Activated T-cell treated with anti-CD3 and anti-CD28 coated beads, Interleukin-2, amount 50 U/mL, for 24 hours (primary cell): ENCODE measurements around the gene CPNE7.

Experiments used
- DNase-seq: peaks from one replicate; pipeline ENCODE4 v3.0.0-alpha.2; 2020
- H3K27ac Mint-ChIP-seq: 2 replicates; pipeline ENCODE4 v1.8.0; 2020; ENCODE audit warnings: mild to moderate bottlenecking, mixed read lengths
- H3K27me3 Mint-ChIP-seq: 2 replicates; pipeline ENCODE4 v1.8.0; 2020; ENCODE audit warnings: mixed read lengths
- H3K36me3 Mint-ChIP-seq: 2 replicates; pipeline ENCODE4 v1.8.0; 2020; ENCODE audit warnings: low read depth, mixed read lengths
- H3K4me1 Mint-ChIP-seq: 2 replicates; pipeline ENCODE4 v1.8.0; 2020; ENCODE audit warnings: low read depth, mixed read lengths
- H3K4me3 Mint-ChIP-seq: 2 replicates; pipeline ENCODE4 v1.8.0; 2020; ENCODE audit warnings: mild to moderate bottlenecking, moderate library complexity, mixed read lengths
- H3K9me3 Mint-ChIP-seq: 2 replicates; pipeline ENCODE4 v1.8.0; 2020; ENCODE audit warnings: mixed read lengths

The CPNE7 gene

GRCh38 chr16:89575247-89576152 lies at the start of gene CPNE7:
Gene CPNE7, plus strand, starts transcription at chr16:89575758. Its CDS starts 140 bp downstream, at chr16:89575898.
- Mint-ChIP-seq H3K4me3 (peak within 1 kb of the TSS; percentile 48), H3K4me1 (peaks cover 11% of the 10 kb centered on the region), H3K9me3 (no peaks in the 10 kb centered on the region), H3K27ac (peak within 1 kb of the TSS; percentile 57), H3K36me3 (peaks cover 3% of the 10 kb centered on the region), H3K27me3 (peaks cover 29% of the 10 kb centered on the region)
- DNase-seq = peak; percentile 62

- peaks cover 8% of the 10 kb centered on the region for H3K4me1 Mint-ChIP-seq
- H3K27me3 Mint-ChIP-seq = no peaks in the 10 kb centered on the region
- peaks cover 97% of the 10 kb centered on the region for H3K36me3 Mint-ChIP-seq
- no peak for DNase-seq
- no peak overlapping the region for H3K4me3 Mint-ChIP-seq
- H3K9me3 Mint-ChIP-seq = no peaks in the 10 kb centered on the region
- no peak overlapping the region for H3K27ac Mint-ChIP-seq
Observed at GRCh38 chr16:89529097-89529496, 46.5 kb upstream of the CPNE7 start.

- Mint-ChIP-seq H3K27ac (no peak overlapping the region), H3K4me1 (peaks cover 22% of the 10 kb centered on the region), H3K36me3 (peaks cover 96% of the 10 kb centered on the region), H3K4me3 (no peak overlapping the region), H3K9me3 (no peaks in the 10 kb centered on the region), H3K27me3 (no peaks in the 10 kb centered on the region)
- DNase-seq = no peak
Observed at GRCh38 chr16:89530401-89531381, 44.9 kb upstream of the CPNE7 start.

GRCh38 chr16:89531821-89532526 lies 43.6 kb upstream of the CPNE7 start:
- DNase-seq = no peak
- H3K36me3 Mint-ChIP-seq = peaks cover 91% of the 10 kb centered on the region
- H3K4me1 Mint-ChIP-seq = peaks cover 22% of the 10 kb centered on the region
- no peaks in the 10 kb centered on the region for H3K27me3 Mint-ChIP-seq
- no peaks in the 10 kb centered on the region for H3K9me3 Mint-ChIP-seq
- no peak overlapping the region for H3K4me3 Mint-ChIP-seq
- no peak overlapping the region for H3K27ac Mint-ChIP-seq

GRCh38 chr16:89534252-89534756 lies 41.3 kb upstream of the CPNE7 start:
- peak overlapping the region; percentile 65 for H3K27ac Mint-ChIP-seq
- no peak for DNase-seq
- H3K4me3 Mint-ChIP-seq = no peak overlapping the region
- no peaks in the 10 kb centered on the region for H3K27me3 Mint-ChIP-seq
- peaks cover 22% of the 10 kb centered on the region for H3K4me1 Mint-ChIP-seq
- peaks cover 85% of the 10 kb centered on the region for H3K36me3 Mint-ChIP-seq
- H3K9me3 Mint-ChIP-seq = no peaks in the 10 kb centered on the region

GRCh38 chr16:89536371-89536770 lies 39.2 kb upstream of the CPNE7 start:
- H3K4me3 Mint-ChIP-seq = no peak overlapping the region
- H3K4me1 Mint-ChIP-seq = peaks cover 22% of the 10 kb centered on the region
- DNase-seq = no peak
- H3K27me3 Mint-ChIP-seq = no peaks in the 10 kb centered on the region
- no peak overlapping the region for H3K27ac Mint-ChIP-seq
- peaks cover 80% of the 10 kb centered on the region for H3K36me3 Mint-ChIP-seq
- no peaks in the 10 kb centered on the region for H3K9me3 Mint-ChIP-seq

GRCh38 chr16:89536886-89537548 lies 38.5 kb upstream of the CPNE7 start:
- peaks cover 79% of the 10 kb centered on the region for H3K36me3 Mint-ChIP-seq
- no peaks in the 10 kb centered on the region for H3K27me3 Mint-ChIP-seq
- no peak overlapping the region for H3K4me3 Mint-ChIP-seq
- H3K27ac Mint-ChIP-seq = no peak overlapping the region
- H3K9me3 Mint-ChIP-seq = no peaks in the 10 kb centered on the region
- DNase-seq = no peak
- H3K4me1 Mint-ChIP-seq = peaks cover 22% of the 10 kb centered on the region

GRCh38 chr16:89537549-89537925 lies 38.0 kb upstream of the CPNE7 start:
- Mint-ChIP-seq H3K27ac (no peak overlapping the region), H3K36me3 (peaks cover 79% of the 10 kb centered on the region)

GRCh38 chr16:89538286-89538685 lies 37.3 kb upstream of the CPNE7 start:
- H3K27me3 Mint-ChIP-seq = no peaks in the 10 kb centered on the region
- peaks cover 77% of the 10 kb centered on the region for H3K36me3 Mint-ChIP-seq
- peaks cover 22% of the 10 kb centered on the region for H3K4me1 Mint-ChIP-seq
- no peak for DNase-seq
- H3K9me3 Mint-ChIP-seq = no peaks in the 10 kb centered on the region
- no peak overlapping the region for H3K4me3 Mint-ChIP-seq
- H3K27ac Mint-ChIP-seq = no peak overlapping the region

More at GRCh38 chr16:89537549-89537925, 38.0 kb upstream of the CPNE7 start:
- H3K4me1 Mint-ChIP-seq = peaks cover 22% of the 10 kb centered on the region
- no peak overlapping the region for H3K4me3 Mint-ChIP-seq
- H3K27me3 Mint-ChIP-seq = no peaks in the 10 kb centered on the region
- no peak for DNase-seq
- H3K9me3 Mint-ChIP-seq = no peaks in the 10 kb centered on the region

GRCh38 chr16:89540557-89540956 lies 35.0 kb upstream of the CPNE7 start:
- H3K4me3 Mint-ChIP-seq = no peak overlapping the region

GRCh38 chr16:89541792-89542191 lies 33.8 kb upstream of the CPNE7 start:
- Mint-ChIP-seq H3K27ac (no peak overlapping the region), H3K27me3 (no peaks in the 10 kb centered on the region), H3K9me3 (no peaks in the 10 kb centered on the region), H3K4me1 (no peaks in the 10 kb centered on the region), H3K4me3 (no peak overlapping the region), H3K36me3 (peaks cover 74% of the 10 kb centered on the region)
- no peak for DNase-seq

More at GRCh38 chr16:89540557-89540956, 35.0 kb upstream of the CPNE7 start:
- Mint-ChIP-seq H3K9me3 (no peaks in the 10 kb centered on the region), H3K27me3 (no peaks in the 10 kb centered on the region), H3K27ac (no peak overlapping the region), H3K4me1 (no peaks in the 10 kb centered on the region), H3K36me3 (peaks cover 72% of the 10 kb centered on the region)
- no peak for DNase-seq

- Mint-ChIP-seq H3K4me1 (peaks cover 12% of the 10 kb centered on the region), H3K36me3 (peaks cover 77% of the 10 kb centered on the region), H3K27me3 (no peaks in the 10 kb centered on the region), H3K4me3 (no peak overlapping the region), H3K9me3 (no peaks in the 10 kb centered on the region), H3K27ac (no peak overlapping the region)
- no peak for DNase-seq
Observed at GRCh38 chr16:89544113-89544512, 31.4 kb upstream of the CPNE7 start.

GRCh38 chr16:89544713-89545043 lies 30.9 kb upstream of the CPNE7 start:
- peaks cover 17% of the 10 kb centered on the region for H3K4me1 Mint-ChIP-seq
- H3K4me3 Mint-ChIP-seq = no peak overlapping the region
- H3K27me3 Mint-ChIP-seq = no peaks in the 10 kb centered on the region
- no peak for DNase-seq
- no peaks in the 10 kb centered on the region for H3K9me3 Mint-ChIP-seq
- peaks cover 81% of the 10 kb centered on the region for H3K36me3 Mint-ChIP-seq
- H3K27ac Mint-ChIP-seq = no peak overlapping the region
